ENCODE measurements around the gene PCMTD2. TPM values are rescaled to one million over a fixed set of nuclear protein-coding genes. Genes with fewer than 3 reads are reported as not detected.

Gene PCMTD2
- polyA plus RNA-seq, 1 of the 3 experiments (the other 2 are of a cell fraction), result 50.7 TPM

GRCh38 chr20:64253000-64253383 lies 2.6 kb upstream of the PCMTD2 start:
- Histone ChIP-seq H3K4me2 (no peak overlapping the region), H3K27ac (ENCODE audit: low read depth in 2 of 2, low read length in 1 of 2) (no peak overlapping the region), H3K27me3 (ENCODE audit: insufficient read depth) (no peaks in the 10 kb centered on the region; the same call in none of the 2 replicates), H3K79me2 (ENCODE audit: insufficient read depth) (peaks cover 20% of the 10 kb centered on the region), H3K4me3 (ENCODE audit: low read depth in 2 of 2, low read length in 1 of 2) (no peak overlapping the region), H3K9me2 (no peaks in the 10 kb centered on the region), H2AFZ (ENCODE audit: low read depth) (no peak overlapping the region), H3K36me3 (replicated peaks in 1 of 2; ENCODE audit: control insufficient read depth in 1 of 2, insufficient read depth in 2 of 2, low read length in 1 of 2) (no peaks in the 10 kb centered on the region), H4K20me1 (ENCODE audit: insufficient read depth) (no peaks in the 10 kb centered on the region; the same call in 1 of the 2 replicates), H3K4me1 (ENCODE audit: control insufficient read depth in 1 of 2, insufficient read depth in 2 of 2, low read depth in 1 of 2, low read length in 1 of 2) (peaks cover 6 to 21% of the 10 kb centered on the region in 2 experiments; a peak in 3 of 4 replicates), H3K9ac (no peak overlapping the region), H3K9me3 (no peaks in the 10 kb centered on the region), H3F3A (replicated peaks; ENCODE audit: insufficient read depth) (no peaks in the 10 kb centered on the region)
- CTCF ChIA-PET, result interaction anchor here (1.1 kb wide), 1 partner anchor 33 kb away, joined by 3 read pairs; no protein-coding TSS in a partner anchor
- 82% methylated on average over 4 of the region's 4 CpGs for WGBS (ENCODE audit: low lambda C conversion rate)
- TF ChIP-seq USF2 (IDR thresholded peaks at IDR 0.05; ENCODE audit: borderline replicate concordance, low read depth, low read length), result no peak
- no peak for TF ChIP-seq CHD2 (IDR thresholded peaks at IDR 0.05; ENCODE audit: low read length, partially characterized antibody)
- TF ChIP-seq TAF1 (IDR thresholded peaks at IDR 0.05; ENCODE audit: borderline replicate concordance, low read depth, low read length), result no peak
- no peak for TF ChIP-seq RAD21 (IDR thresholded peaks at IDR 0.05; ENCODE audit: low read length)
- TF ChIP-seq MEF2A (IDR thresholded peaks at IDR 0.05; ENCODE audit: borderline replicate concordance, low read depth), result no peak
- TF ChIP-seq CTCF (IDR thresholded peaks at IDR 0.05), result no peak
- no peak for TF ChIP-seq GATA2 (CRISPR knock-in tag; IDR thresholded peaks at IDR 0.05)
- no peak for TF ChIP-seq MAX (IDR thresholded peaks at IDR 0.05; ENCODE audit: low read depth)
- TF ChIP-seq ZBTB33 (IDR thresholded peaks at IDR 0.05; ENCODE audit: borderline replicate concordance, low read depth), result no peak
- TF ChIP-seq FOXJ3 (CRISPR knock-in tag; IDR thresholded peaks at IDR 0.05), result no peak
- DNase-seq, result no peak
- POLR2A ChIA-PET, result no interaction called here

- Histone ChIP-seq H4K20me1 (ENCODE audit: insufficient read depth) (no peaks in the 10 kb centered on the region; the same call in 1 of the 2 replicates), H2AFZ (ENCODE audit: low read depth) (no peak overlapping the region), H3K27me3 (ENCODE audit: insufficient read depth) (no peaks in the 10 kb centered on the region; the same call in none of the 2 replicates), H3K36me3 (replicated peaks in 1 of 2; ENCODE audit: control insufficient read depth in 1 of 2, insufficient read depth in 2 of 2, low read length in 1 of 2) (no peaks in the 10 kb centered on the region), H3K27ac (ENCODE audit: low read depth in 2 of 2, low read length in 1 of 2) (no peak overlapping the region), H3K4me2 (no peak overlapping the region), H3K9me3 (no peaks in the 10 kb centered on the region), H3K9ac (no peak overlapping the region), H3K9me2 (no peaks in the 10 kb centered on the region), H3K4me3 (ENCODE audit: low read depth in 2 of 2, low read length in 1 of 2) (no peak overlapping the region), H3K79me2 (ENCODE audit: insufficient read depth) (peaks cover 25% of the 10 kb centered on the region), H3F3A (replicated peaks; ENCODE audit: insufficient read depth) (no peaks in the 10 kb centered on the region), H3K4me1 (ENCODE audit: control insufficient read depth in 1 of 2, insufficient read depth in 2 of 2, low read depth in 1 of 2, low read length in 1 of 2) (peaks cover 6 to 21% of the 10 kb centered on the region in 2 experiments; a peak in 3 of 4 replicates)
- WGBS (ENCODE audit: low lambda C conversion rate), result 79% methylated on average over 4 of the region's 4 CpGs
- no peak for TF ChIP-seq MAX (IDR thresholded peaks at IDR 0.05; ENCODE audit: low read depth)
- TF ChIP-seq SIN3A (IDR thresholded peaks at IDR 0.05; ENCODE audit: borderline replicate concordance, low read depth, low read length), result no peak
- no peak for TF ChIP-seq MXI1 (IDR thresholded peaks at IDR 0.05; ENCODE audit: low read depth, low read length)
- TF ChIP-seq RFX5 (IDR thresholded peaks at IDR 0.05; ENCODE audit: low read length), result no peak
- no peak for TF ChIP-seq NRF1 (IDR thresholded peaks at IDR 0.05; ENCODE audit: low read depth, low read length)
- ChIA-PET CTCF (interaction anchor here (1.1 kb wide), 1 partner anchor 33 kb away, joined by 3 read pairs; no protein-coding TSS in a partner anchor), POLR2A (no interaction called here)
- DNase-seq, result no peak
Observed at GRCh38 chr20:64253443-64253842, 2.1 kb upstream of the PCMTD2 start.
